NCI-H128 (cell line): ENCODE measurements around the gene PTPRF.

Experiments used
- DNase-seq: peaks from one replicate; lab custom pipeline; 2025; ENCODE audit not compliant: unreplicated experiment; lab: John Stamatoyannopoulos, UW

Gene PTPRF

GRCh38 chr1:43551396-43551888 lies 20.8 kb downstream of the PTPRF start:
- no peak for DNase-seq

- DNase-seq: no peak
Observed at GRCh38 chr1:43552059-43552742, 21.5 kb downstream of the PTPRF start.

DNA sequence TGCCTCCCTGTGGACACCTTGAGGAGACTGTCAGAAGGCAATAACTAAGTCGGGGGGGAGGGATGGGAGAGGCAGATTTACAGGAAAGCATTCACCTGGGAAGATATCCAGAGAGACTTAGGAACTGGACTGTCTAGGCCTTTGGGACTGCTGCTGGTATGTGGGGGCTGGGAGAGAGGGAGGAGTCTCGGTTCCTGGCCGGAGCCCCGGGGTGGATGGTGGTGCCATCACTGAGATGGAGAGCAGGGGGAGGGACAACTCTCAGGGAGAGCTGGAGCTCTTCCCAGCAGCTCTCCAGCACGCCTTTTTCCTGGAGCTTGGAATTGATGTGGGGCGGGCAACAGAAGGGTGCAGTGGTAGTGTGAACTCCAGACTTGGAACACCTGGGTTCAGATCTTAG lies 22.1 kb downstream of the PTPRF start:
- no peak for DNase-seq

- DNase-seq: no peak
Observed at GRCh38 chr1:43554444-43554992, 23.8 kb downstream of the PTPRF start.

GRCh38 chr1:43556782-43557181 lies 26.1 kb downstream of the PTPRF start:
- DNase-seq: no peak

DNA sequence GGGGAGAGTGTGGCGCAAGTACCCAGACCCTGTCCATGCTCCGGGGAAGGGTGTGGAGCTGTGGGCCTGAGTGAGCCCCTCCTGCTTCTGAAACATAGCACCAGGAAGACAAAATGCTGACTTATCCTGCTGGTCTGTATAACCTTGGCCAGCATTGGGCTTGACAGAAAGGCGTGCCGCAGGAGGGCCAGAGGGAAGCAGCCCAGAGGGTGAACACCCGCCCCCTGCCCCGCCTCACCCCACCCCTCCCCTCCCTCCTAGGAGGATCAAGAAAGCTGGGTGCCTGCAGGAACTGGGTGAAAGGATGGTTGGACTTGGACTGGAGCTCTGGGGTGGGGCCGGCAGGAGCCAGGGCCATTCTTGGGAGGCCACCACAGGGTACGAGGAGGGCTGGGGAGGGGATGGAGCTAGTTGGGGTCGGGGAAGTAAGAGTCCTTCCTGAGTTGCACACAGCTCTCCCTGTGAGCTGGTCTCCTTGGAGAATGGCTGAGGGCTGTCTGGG lies 27.1 kb downstream of the PTPRF start:
- no peak for DNase-seq

GRCh38 chr1:43558346-43558841 lies 27.7 kb downstream of the PTPRF start:
- peak; percentile 86 for DNase-seq

DNA sequence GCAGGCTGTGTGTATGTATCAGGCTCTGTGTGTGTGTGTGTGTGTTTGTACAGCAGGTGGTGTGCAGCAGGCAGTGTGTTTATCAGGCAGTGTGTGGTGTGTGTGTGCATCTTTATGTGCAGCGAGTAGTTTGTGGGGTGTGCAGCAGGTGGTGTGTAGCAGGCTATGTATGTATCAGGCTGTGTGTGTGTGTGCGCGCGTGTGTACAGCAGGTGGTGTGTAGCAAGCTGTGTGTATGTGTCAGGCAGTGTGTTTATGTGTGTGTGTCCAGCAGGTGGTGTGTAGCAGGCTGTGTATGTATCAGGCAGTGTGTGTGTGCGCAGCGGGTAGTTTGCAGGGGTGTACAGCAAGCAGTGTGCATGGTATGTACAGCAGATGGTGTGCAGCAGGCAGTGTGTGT lies 29.0 kb downstream of the PTPRF start:
- DNase-seq: no peak

- DNase-seq: no peak
Observed at GRCh38 chr1:43560286-43560685, 29.6 kb downstream of the PTPRF start.

- no peak for DNase-seq
Observed at GRCh38 chr1:43563876-43564539, 33.3 kb downstream of the PTPRF start.

- DNase-seq: no peak
Observed at GRCh38 chr1:43564551-43565348, 34.1 kb downstream of the PTPRF start.

DNA sequence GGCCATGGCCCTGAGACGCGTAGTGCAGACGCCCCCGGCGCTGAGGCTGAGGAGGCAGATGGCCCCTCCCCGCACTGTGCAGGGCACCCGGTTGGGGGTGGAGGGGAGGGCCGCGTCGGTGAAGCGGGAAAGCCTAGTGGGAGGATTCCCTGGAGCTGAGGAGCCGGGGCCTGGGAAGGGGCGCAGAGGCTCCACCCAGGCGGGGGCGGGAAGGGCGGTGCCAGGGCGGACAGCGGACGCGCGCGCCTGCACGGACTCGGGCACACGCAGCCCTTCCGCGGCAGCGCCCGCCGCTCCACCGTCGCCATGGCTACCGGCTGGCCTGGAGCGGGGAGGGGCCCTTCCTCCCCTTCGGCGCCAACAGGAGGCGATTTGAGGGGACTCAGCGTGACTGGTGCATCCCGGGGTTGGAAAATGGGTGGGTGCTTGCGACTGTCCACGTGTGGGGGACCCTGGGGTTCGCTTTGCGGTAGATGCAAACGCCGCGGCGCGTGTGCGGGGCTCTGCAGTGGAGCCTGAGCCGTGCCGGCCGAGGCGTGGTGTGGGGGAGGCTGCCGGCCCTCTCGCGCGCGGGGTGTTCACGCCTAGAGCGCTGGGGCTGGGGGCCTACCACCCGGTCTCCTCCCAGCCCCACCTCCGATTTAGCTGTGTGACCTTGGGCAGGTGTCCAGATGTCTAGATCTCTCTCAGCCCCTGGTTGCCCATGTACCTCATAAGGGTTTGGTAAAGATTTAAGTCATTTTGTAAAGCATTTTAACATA lies 35.1 kb downstream of the PTPRF start:
- DNase-seq: peak; percentile 36

GRCh38 chr1:43566382-43567044 lies 35.8 kb downstream of the PTPRF start:
- DNase-seq: no peak

GRCh38 chr1:43569175-43569574 lies 38.5 kb downstream of the PTPRF start:
- no peak for DNase-seq

DNA sequence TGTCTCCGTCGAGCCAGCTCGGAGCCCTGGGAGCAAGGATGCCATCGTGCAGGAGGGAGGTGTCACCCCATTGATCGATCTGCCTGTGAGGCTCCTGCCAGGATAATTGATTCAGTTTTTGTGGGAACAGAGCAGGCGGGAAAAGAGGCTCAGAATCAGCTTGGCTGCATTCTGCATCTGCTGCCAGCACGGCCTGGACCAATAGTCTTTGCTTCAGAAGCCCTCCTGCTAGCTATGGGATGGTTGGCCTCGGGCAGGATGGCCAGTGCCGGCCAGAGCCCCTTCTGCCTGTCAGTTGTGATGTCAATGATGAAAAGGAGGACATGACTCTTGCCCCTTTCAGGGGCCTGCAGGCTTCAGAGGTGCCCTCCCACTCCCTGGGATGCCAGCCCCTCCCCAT lies 39.6 kb downstream of the PTPRF start:
- no peak for DNase-seq

GRCh38 chr1:43570715-43571114 lies 40.0 kb downstream of the PTPRF start:
- DNase-seq: no peak

DNA sequence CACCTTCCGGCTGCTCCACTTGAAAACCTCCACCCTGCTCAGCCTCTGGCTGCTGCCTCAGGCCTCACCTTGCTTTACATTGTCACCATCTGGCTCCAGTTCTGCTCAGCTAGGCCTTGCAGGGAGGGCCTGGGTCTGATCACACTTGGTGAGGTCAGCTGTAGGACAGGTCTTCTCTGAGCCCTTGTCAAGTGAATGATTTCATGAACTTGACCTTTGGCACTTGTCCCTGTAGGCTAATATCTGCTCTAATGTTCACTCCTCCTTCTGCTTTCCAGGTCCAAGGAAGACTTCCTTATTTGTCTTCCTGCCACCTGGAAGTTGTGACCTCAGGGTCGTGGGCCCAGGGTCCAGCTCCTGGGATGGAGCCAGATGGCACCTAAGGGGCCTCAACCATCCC lies 41.4 kb downstream of the PTPRF start:
- DNase-seq: no peak

DNA sequence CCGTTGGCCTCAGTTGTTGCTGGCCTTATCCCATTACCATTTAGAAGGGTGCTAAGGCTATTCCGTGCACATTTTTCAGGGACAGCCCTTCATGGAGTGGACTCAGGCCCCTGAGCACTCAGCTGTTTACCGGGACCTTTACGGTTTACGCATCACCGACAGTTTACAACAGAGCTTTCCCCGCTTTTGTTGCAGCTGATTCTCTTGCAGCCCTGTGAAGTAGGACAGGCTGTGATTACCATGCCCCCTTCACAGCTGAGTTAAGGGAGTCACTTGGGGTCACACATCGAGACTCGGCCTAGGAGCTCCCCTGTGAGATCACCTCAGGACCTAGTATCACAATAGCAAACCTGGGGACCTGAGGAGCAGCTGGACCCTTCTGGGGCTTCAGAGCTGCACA lies 41.9 kb downstream of the PTPRF start:
- no peak for DNase-seq

DNA sequence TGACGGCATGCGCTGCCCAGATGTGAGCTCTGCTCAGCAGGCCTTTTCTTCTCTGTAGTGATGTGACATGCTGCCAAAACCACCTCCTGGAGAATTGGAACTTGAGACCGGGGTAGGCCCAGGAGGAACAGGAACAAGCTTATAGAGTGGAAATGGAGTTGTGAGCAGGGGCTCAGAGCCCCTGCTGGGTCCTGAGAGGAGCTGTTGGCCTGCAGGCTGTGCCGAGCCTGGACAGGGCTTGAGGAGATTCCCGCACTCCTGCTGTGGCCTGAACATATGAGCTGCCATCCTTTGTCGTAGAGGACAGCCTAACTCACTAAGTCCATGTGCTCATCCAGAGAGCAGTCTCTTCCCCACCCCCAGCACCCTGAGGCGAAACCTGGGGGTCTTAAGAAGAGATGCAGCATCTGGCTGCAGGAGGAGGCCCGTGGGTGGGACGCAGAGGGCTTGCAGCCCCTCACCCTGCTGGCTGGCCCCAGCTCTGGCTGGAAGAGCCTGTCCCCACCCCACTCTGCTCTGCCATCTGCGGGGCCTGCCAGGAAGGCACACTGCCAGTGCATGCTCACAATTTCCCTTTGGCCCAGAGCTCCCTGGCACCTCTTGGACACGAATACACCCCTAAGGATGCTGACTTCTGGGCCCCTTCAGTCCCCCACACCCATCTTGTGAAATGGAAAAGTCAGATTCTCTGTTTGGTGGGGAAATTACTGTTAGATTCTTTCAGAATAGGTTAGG lies 42.5 kb downstream of the PTPRF start:
- DNase-seq: no peak
